ENCODE results near the gene LRRN4. TPM values are rescaled to one million over a fixed set of nuclear protein-coding genes. Genes with fewer than 3 reads are reported as not detected.

The LRRN4 gene
- polyA plus RNA-seq, 1 donor from 2014 or later, result 0.26 TPM

Small RNA genes within 50 kb of the gene (small RNA-seq; reads per million reads assigned to genes)
- gene RN7SL498P, result 0.03 to 0.30 (median 0.16) reads per million in 3 experiments

Other genes with a start within 250 kb of the LRRN4 start
- 55.2 and 56.7 TPM in 2 replicates for gene CHGB, start 142.6 kb downstream of the LRRN4 start, polyA plus RNA-seq
- gene TRMT6, start 103.5 kb downstream of the LRRN4 start, polyA plus RNA-seq, result 18.4 and 19.1 TPM in 2 replicates
- gene MCM8, start 103.4 kb downstream of the LRRN4 start, polyA plus RNA-seq, result 4.6 and 5.1 TPM in 2 replicates
- gene CRLS1, start 47.9 kb downstream of the LRRN4 start, polyA plus RNA-seq, result 38.6 and 48.5 TPM in 2 replicates
- gene FERMT1, start 69.0 kb upstream of the LRRN4 start, polyA plus RNA-seq, result 0.16 TPM in 1 of 2 replicates, not detected in the other

Measured in neural cell (in vitro differentiated cells).